ENCODE data around the gene ANKRD23. TPM values are rescaled to one million over a fixed set of nuclear protein-coding genes. Genes with fewer than 3 reads are reported as not detected.

Gene ANKRD23
- total RNA-seq, 1 experiment from 2014 or later, result 8.9 TPM

DNA sequence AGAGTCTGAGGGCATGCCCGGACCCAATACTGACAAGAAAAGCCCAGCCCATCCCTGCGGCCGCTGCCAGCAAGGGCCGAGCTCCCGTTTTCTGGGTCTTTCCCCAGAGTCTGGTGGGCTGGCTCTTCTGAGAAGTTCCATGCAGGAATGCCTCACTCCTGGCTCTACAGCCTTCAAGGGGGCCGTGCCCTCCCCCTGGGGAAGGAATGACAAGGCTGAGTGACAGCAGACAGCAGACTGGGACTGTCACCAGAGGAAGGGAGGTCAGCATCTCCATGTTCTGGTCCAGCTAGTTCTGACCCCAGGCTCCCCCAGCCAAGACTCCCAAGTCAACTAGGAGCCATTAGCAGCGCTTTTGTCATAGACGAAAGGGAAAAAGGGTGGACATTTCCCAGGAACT, 39.1 kb upstream of the ANKRD23 start:
- no peak overlapping the region for H3K4me3 ChIP-seq
- intact Hi-C loops (cut with micrococcal nuclease; ENCODE audit: unreplicated experiment), result no loop called here
- TF ChIP-seq EZH2 (IDR thresholded peaks at IDR 0.05; ENCODE audit: low read depth) (no peak), CTCF (conservative IDR thresholded peaks at IDR 0.05) (no peak)
- peaks cover 33% of the 10 kb centered on the region for H3F3A ChIP-seq (ENCODE audit: insufficient read depth, low read depth)
- ChIA-PET CTCF (no interaction called here), POLR2A (ENCODE audit: unreplicated experiment) (no interaction called here)
- H3K9me3 ChIP-seq (ENCODE audit: insufficient read depth, low read depth), result no peaks in the 10 kb centered on the region
- H3K9me2 ChIP-seq (ENCODE audit: insufficient read depth), result no peaks in the 10 kb centered on the region
- H2AFZ ChIP-seq, result no peak overlapping the region
- H3K79me2 ChIP-seq (ENCODE audit: low read depth), result no peaks in the 10 kb centered on the region
- peak overlapping the region; percentile 77 for H3K4me2 ChIP-seq
- H3K27ac ChIP-seq, result no peak overlapping the region
- no peaks in the 10 kb centered on the region for H3K36me3 ChIP-seq (ENCODE audit: low read depth)
- H3K27me3 ChIP-seq (ENCODE audit: insufficient read depth, low read depth), result no peaks in the 10 kb centered on the region
- H4K20me1 ChIP-seq (ENCODE audit: insufficient read depth), result no peaks in the 10 kb centered on the region
- no peak for DNase-seq
- peaks cover 87% of the 10 kb centered on the region for H3K4me1 ChIP-seq (replicated peaks; ENCODE audit: insufficient read depth)
- BruUV-seq (replicated peaks), result no TSS peak

DNA sequence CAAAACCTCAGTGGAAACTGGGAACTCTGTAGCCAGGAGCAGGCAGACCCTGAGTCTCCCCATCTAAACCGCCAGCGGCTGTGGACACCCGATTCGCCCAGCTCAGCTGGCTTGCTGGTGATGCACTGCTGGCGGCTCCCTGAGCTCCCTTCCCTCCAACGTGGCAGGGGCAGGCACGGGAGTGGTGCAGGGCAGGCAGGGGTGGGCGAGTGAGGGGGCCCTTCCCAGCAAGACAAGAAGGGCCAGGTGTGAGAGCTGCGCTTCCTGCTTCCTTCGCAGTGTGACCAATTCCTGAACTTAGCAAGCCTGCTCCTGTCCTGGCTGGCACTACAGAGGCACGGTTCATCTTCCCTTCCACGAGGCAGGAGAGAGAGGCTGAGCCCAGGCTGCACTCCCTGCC, 38.4 kb upstream of the ANKRD23 start:
- Histone ChIP-seq H2AFZ (no peak overlapping the region), H4K20me1 (ENCODE audit: insufficient read depth) (no peaks in the 10 kb centered on the region), H3F3A (ENCODE audit: insufficient read depth, low read depth) (peaks cover 26% of the 10 kb centered on the region), H3K4me1 (replicated peaks; ENCODE audit: insufficient read depth) (peaks cover 87% of the 10 kb centered on the region), H3K79me2 (ENCODE audit: low read depth) (no peaks in the 10 kb centered on the region), H3K36me3 (ENCODE audit: low read depth) (no peaks in the 10 kb centered on the region), H3K27me3 (ENCODE audit: insufficient read depth, low read depth) (no peaks in the 10 kb centered on the region), H3K27ac (no peak overlapping the region), H3K9me2 (ENCODE audit: insufficient read depth) (no peaks in the 10 kb centered on the region), H3K4me2 (peak overlapping the region; percentile 35; the same call in 1 of the 2 replicates), H3K9me3 (ENCODE audit: insufficient read depth, low read depth) (no peaks in the 10 kb centered on the region), H3K4me3 (no peak overlapping the region)
- intact Hi-C loops (cut with micrococcal nuclease; ENCODE audit: unreplicated experiment), result no loop called here
- POLR2A ChIA-PET (ENCODE audit: unreplicated experiment), result no interaction called here
- DNase-seq, result no peak
- CTCF ChIA-PET, result no interaction called here
- TF ChIP-seq EZH2 (IDR thresholded peaks at IDR 0.05; ENCODE audit: low read depth) (no peak), CTCF (conservative IDR thresholded peaks at IDR 0.05) (no peak)
- no TSS peak for BruUV-seq (replicated peaks)

DNA sequence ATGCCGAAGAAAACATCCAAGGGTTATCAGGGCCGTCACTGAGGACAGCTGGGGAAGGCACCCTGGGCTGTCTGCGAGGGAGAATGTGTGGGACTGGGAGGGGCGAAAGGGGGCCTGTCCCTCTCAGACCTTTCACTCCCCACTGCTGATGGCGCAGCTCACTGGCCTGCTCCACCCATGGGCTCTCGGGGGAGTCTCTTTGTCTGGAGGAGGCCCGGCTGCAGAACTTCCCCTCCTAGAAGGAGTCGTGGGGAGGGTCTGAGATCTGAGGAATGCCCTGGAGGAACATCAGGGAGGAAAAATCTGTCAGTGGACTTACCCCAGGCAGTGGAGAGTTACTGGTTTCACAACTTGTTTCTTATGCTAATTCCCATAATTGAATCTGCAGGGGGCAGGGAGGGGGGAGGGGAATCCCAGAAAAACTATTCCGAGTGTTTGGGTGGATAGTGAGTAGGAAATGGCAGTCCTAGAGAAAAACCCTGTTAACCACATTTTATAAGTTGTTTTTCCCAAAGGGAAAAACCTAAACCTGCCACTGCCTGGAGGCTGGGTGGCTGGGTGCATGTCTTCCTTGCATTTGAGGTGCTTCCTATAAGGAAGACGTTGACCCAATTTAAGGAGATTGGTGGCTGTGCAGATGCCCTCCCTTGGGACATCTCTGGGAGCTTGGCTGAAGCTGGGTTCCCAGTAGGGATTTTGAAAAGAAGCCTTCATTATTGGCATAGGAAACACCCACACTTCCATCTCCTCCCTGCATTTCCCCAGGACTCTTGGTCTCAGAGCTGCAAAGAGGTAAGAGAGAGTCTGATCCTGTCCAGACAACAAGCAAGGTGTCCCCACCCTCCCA, 37.8 kb upstream of the ANKRD23 start:
- Histone ChIP-seq H3K4me1 (replicated peaks; ENCODE audit: insufficient read depth) (peaks cover 87% of the 10 kb centered on the region), H4K20me1 (ENCODE audit: insufficient read depth) (no peaks in the 10 kb centered on the region), H3K36me3 (ENCODE audit: low read depth) (no peaks in the 10 kb centered on the region), H3K9me3 (ENCODE audit: insufficient read depth, low read depth) (no peaks in the 10 kb centered on the region), H3K4me3 (no peak overlapping the region), H3F3A (ENCODE audit: insufficient read depth, low read depth) (peaks cover 19% of the 10 kb centered on the region), H2AFZ (no peak overlapping the region), H3K27ac (no peak overlapping the region), H3K79me2 (ENCODE audit: low read depth) (no peaks in the 10 kb centered on the region), H3K27me3 (ENCODE audit: insufficient read depth, low read depth) (no peaks in the 10 kb centered on the region), H3K4me2 (peak overlapping the region; percentile 35), H3K9me2 (ENCODE audit: insufficient read depth) (no peaks in the 10 kb centered on the region)
- no TSS peak for BruUV-seq (replicated peaks)
- intact Hi-C loops (cut with micrococcal nuclease; ENCODE audit: unreplicated experiment), result no loop called here
- ChIA-PET POLR2A (ENCODE audit: unreplicated experiment) (no interaction called here), CTCF (no interaction called here)
- no peak for TF ChIP-seq CTCF (conservative IDR thresholded peaks at IDR 0.05)
- no peak for TF ChIP-seq EZH2 (IDR thresholded peaks at IDR 0.05; ENCODE audit: low read depth)
- DNase-seq, result no peak
